IPS-18c (cell line): ENCODE measurements around the gene SIRPA.

Source experiments
- H3K4me3 ChIP-seq: 2 replicates; pipeline ENCODE4 v1.7.0; 2013; ENCODE audit warnings: low read depth, mild to moderate bottlenecking, low read length, moderate library complexity; ENCODE audit not compliant: insufficient read depth
- H3K9me3 ChIP-seq: one replicate; pipeline ENCODE4 v1.6.1; 2013; ENCODE audit warnings: mild to moderate bottlenecking, low read length, moderate library complexity; ENCODE audit not compliant: control insufficient read depth, insufficient read depth

Gene SIRPA

GRCh38 chr20:1894951-1895673, at the start of gene SIRPA:
TSS of gene SIRPA (plus strand) at chr20:1895407. CDS start at chr20:1895448, 41 bp downstream.
- H3K9me3 ChIP-seq, result no peaks in the 10 kb centered on the region
- H3K4me3 ChIP-seq, result peak within 1 kb of the TSS; percentile 64

GRCh38 chr20:1845701-1846100, 49.5 kb upstream of the SIRPA start:
- Histone ChIP-seq H3K9me3 (no peaks in the 10 kb centered on the region), H3K4me3 (no peak overlapping the region)

GRCh38 chr20:1846341-1846740, 48.9 kb upstream of the SIRPA start:
- Histone ChIP-seq H3K4me3 (no peak overlapping the region), H3K9me3 (no peaks in the 10 kb centered on the region)

- no peak overlapping the region for H3K4me3 ChIP-seq
- no peaks in the 10 kb centered on the region for H3K9me3 ChIP-seq
Measured at GRCh38 chr20:1846876-1847275, 48.3 kb upstream of the SIRPA start.

- Histone ChIP-seq H3K4me3 (no peak overlapping the region), H3K9me3 (no peaks in the 10 kb centered on the region)
Measured at GRCh38 chr20:1847780-1848179, 47.4 kb upstream of the SIRPA start.

- H3K9me3 ChIP-seq, result no peaks in the 10 kb centered on the region
- H3K4me3 ChIP-seq, result no peak overlapping the region
Measured at GRCh38 chr20:1848373-1848772, 46.8 kb upstream of the SIRPA start.

- Histone ChIP-seq H3K9me3 (no peaks in the 10 kb centered on the region), H3K4me3 (no peak overlapping the region)
Measured at GRCh38 chr20:1851396-1851795, 43.8 kb upstream of the SIRPA start.

- H3K9me3 ChIP-seq, result no peaks in the 10 kb centered on the region
- H3K4me3 ChIP-seq, result no peak overlapping the region
Measured at GRCh38 chr20:1853473-1853872, 41.7 kb upstream of the SIRPA start.

- no peaks in the 10 kb centered on the region for H3K9me3 ChIP-seq
- H3K4me3 ChIP-seq, result no peak overlapping the region
Measured at GRCh38 chr20:1854246-1854645, 41.0 kb upstream of the SIRPA start.

- H3K9me3 ChIP-seq, result no peaks in the 10 kb centered on the region
- no peak overlapping the region for H3K4me3 ChIP-seq
Measured at GRCh38 chr20:1855109-1855508, 40.1 kb upstream of the SIRPA start.

- H3K4me3 ChIP-seq, result no peak overlapping the region
- H3K9me3 ChIP-seq, result no peaks in the 10 kb centered on the region
Measured at GRCh38 chr20:1855690-1856089, 39.5 kb upstream of the SIRPA start.

- Histone ChIP-seq H3K9me3 (no peaks in the 10 kb centered on the region), H3K4me3 (no peak overlapping the region)
Measured at GRCh38 chr20:1856424-1856823, 38.8 kb upstream of the SIRPA start.

- H3K9me3 ChIP-seq, result no peaks in the 10 kb centered on the region
- H3K4me3 ChIP-seq, result no peak overlapping the region
Measured at GRCh38 chr20:1857466-1857865, 37.7 kb upstream of the SIRPA start.

GRCh38 chr20:1858871-1859270, 36.3 kb upstream of the SIRPA start:
- Histone ChIP-seq H3K9me3 (no peaks in the 10 kb centered on the region), H3K4me3 (no peak overlapping the region)

GRCh38 chr20:1860446-1860845, 34.8 kb upstream of the SIRPA start:
- H3K9me3 ChIP-seq, result no peaks in the 10 kb centered on the region
- no peak overlapping the region for H3K4me3 ChIP-seq

- Histone ChIP-seq H3K9me3 (no peaks in the 10 kb centered on the region), H3K4me3 (no peak overlapping the region)
Measured at GRCh38 chr20:1861347-1861976, 33.7 kb upstream of the SIRPA start.

GRCh38 chr20:1861996-1862662, 33.1 kb upstream of the SIRPA start:
- no peaks in the 10 kb centered on the region for H3K9me3 ChIP-seq
- no peak overlapping the region for H3K4me3 ChIP-seq

- no peaks in the 10 kb centered on the region for H3K9me3 ChIP-seq
- H3K4me3 ChIP-seq, result no peak overlapping the region
Measured at GRCh38 chr20:1862663-1863053, 32.5 kb upstream of the SIRPA start.
